C4-2B (cell line): ENCODE data around the gene ERC1.
"Not testable (repeated sequence)": the region's sequence is repeated elsewhere in the genome, so short reads cannot be mapped to it uniquely, and the experiment has no call there.

Source experiments
- CTCF ChIP-seq: fragments of 450-650 bp; conservative IDR thresholded peaks from 2 replicates; pipeline ENCODE4 v1.5.1; 2017; ENCODE audit warnings: mild to moderate bottlenecking
- ZFX ChIP-seq: fragments of 450-650 bp; IDR thresholded peaks from 2 replicates; pipeline ENCODE4 v1.6.1; 2017

GRCh38 chr12:1339178-1339541 lies 348.1 kb downstream of the ERC1 start:
- TF ChIP-seq CTCF, ZFX: not testable (repeated sequence)
